GM19351 (cell line): ENCODE data around the gene RTN4RL1.
"Not testable (repeated sequence)": the region's sequence is repeated elsewhere in the genome, so short reads cannot be mapped to it uniquely, and the experiment has no call there.

ENCODE experiments used
- ATAC-seq: cut with Tn5 transposase; IDR thresholded peaks from one replicate; pipeline ENCODE4 v1.9.1; 2021; ENCODE audit warnings: mild to moderate bottlenecking, moderate library complexity; ENCODE audit not compliant: unreplicated experiment

Gene RTN4RL1

GRCh38 chr17:2027528-2028233 is 2.5 kb upstream of the RTN4RL1 start:
- no peak for ATAC-seq

DNA sequence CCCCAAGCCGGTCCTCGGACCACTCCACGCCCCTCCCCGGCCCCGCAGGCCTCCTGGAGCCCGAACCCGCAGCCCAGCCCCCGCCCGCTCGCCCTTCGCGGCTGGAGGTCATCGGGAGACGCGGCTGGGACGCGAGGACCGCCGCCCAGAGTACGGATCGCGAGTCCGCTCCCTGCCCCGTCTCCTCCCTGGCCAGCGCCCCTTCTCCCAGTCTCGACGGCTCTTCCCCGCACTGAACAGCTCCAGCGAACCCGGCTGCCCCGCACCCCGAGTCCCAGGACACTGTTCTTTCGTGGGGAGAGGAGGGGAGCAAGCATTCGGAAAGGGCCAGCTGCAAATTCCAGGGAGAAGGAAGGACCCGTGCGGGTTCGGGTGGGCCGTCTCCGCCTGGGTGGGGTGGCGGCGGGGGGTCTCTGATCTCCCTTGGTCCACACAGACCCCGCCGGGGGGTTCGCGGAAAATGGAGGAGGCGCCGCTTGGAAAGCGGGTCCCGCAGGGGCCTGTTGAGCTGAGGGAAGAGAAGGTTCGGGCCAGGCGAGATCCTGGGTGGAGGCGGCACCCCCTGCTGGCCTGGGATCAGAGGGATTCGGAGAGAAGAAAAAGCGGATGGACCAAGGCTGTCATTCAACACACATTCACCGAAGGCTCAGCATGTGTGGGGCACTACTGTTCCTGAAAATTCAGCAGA is 632 bp upstream of the RTN4RL1 start:
- no peak for ATAC-seq

- ATAC-seq = no peak
Measured at GRCh38 chr17:2024572-2025219, 438 bp downstream of the RTN4RL1 start.

- no peak for ATAC-seq
Measured at GRCh38 chr17:2023692-2024571, 1.2 kb downstream of the RTN4RL1 start.

GRCh38 chr17:2023256-2023655 is 1.9 kb downstream of the RTN4RL1 start:
- ATAC-seq = no peak

GRCh38 chr17:2022647-2023240 is 2.4 kb downstream of the RTN4RL1 start:
- ATAC-seq = no peak

GRCh38 chr17:2020721-2021120 is 4.4 kb downstream of the RTN4RL1 start:
- ATAC-seq = no peak

DNA sequence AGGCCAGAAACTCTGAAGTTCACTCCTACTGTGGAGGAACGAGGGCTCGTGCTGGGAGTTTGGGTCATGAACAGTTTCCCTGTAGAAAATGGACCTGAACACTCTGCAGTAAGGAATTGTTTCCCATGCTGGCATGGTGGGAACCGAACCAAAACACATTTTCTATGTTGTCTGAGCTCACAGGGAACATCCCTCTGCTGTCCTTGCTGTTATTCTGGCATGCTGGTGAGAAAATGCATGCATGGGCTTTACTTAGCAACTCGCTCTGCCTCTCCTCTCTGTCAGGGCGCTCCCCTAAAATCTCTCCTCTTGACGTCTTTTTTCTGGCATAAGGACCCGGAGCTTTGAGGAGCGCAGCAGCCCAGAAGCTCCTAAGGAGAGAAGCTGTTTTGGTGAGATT is 5.4 kb downstream of the RTN4RL1 start:
- ATAC-seq = no peak

GRCh38 chr17:2018716-2019510 is 6.2 kb downstream of the RTN4RL1 start:
- ATAC-seq = no peak

- ATAC-seq = no peak
Measured at GRCh38 chr17:2017274-2017941, 7.7 kb downstream of the RTN4RL1 start.

- ATAC-seq = no peak
Measured at GRCh38 chr17:2016494-2016893, 8.6 kb downstream of the RTN4RL1 start.

DNA sequence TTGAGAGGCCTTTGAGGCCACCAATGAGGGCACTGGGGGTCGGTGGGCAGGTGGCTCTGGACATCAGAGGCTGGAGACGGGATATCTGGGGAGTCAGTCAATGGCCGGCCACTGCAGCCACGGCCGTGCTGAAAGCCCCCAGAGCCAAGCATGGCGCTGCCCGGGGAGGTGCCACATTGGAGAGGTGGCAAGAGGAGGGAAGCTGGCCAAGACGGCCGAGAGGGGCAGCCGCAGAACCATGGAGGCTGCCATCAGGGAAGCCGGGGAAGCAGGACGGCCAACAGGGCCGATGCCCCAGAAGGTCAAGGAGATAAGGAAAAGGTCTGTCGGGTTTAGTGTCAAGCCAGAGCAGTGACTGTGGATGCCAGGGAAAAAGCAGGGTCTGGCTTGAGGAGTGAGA is 9.8 kb downstream of the RTN4RL1 start:
- ATAC-seq = no peak

DNA sequence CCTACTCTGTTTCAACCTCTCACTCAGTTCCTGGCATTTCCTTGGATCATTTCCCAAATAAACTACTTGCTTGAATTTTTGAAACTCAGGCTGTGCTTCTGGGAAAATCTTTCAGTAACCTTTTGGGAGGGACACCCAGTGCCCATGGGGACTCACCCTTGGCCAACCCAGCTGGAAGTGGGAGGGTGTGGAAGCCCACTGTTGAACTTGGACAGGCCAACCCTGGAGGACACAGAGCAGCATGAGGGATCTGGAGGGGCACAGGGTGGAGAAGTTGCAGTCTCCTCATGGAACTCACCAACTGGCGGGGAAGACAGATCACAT is 11.2 kb downstream of the RTN4RL1 start:
- no peak for ATAC-seq

DNA sequence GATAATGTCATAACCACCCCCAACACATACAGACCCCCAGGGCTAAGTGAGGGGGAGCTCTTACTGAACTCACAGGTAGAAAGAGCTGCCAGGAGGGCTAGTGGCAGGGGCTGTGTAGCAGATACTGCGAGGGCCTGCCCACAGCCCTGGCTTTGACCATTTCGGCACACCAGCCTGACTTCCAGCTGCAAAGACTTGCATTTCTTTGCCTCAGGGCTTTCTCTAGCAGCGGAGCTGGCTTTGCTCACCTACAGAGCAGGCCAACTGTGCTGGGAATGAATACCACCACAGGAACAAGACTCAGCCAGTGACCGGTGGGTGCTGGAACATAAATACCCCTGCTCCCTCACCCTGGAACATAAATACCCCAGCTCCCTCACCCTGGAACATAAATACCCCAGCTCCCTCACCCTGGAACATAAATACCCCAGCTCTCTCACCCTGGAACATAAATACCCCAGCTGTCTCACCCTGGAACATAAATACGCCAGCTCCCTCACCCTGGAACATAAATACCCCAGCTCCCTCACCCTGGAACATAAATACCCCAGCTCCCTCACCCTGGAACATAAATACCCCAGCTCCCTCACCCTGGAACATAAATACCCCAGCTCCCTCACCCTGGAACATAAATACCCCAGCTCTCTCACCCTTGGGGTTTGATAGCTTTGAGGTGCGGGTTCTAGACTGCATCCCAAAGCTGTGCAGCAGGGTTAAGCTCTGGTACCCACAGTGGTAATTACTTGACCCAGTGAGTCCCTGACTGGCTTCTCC is 11.7 kb downstream of the RTN4RL1 start:
- not testable (repeated sequence) for ATAC-seq

DNA sequence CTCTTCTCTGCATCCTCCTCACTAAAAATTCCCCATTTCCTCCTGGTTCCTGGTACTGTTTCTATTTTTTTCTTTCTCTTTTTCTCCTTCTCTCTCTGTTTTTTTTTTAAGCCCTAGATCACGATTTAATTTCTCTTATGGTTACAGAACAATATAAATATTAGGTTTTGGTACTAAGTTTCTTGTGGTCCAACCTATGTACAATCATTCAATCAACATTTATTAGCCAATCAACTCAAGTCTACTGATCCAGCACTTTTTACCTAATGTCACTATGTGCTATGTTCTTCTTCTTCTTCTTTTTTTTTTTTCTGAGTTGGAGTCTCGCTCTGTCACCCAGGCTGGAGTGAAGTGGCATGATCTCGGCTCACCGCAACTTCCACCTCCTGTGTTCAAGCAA is 12.6 kb downstream of the RTN4RL1 start:
- ATAC-seq = no peak

DNA sequence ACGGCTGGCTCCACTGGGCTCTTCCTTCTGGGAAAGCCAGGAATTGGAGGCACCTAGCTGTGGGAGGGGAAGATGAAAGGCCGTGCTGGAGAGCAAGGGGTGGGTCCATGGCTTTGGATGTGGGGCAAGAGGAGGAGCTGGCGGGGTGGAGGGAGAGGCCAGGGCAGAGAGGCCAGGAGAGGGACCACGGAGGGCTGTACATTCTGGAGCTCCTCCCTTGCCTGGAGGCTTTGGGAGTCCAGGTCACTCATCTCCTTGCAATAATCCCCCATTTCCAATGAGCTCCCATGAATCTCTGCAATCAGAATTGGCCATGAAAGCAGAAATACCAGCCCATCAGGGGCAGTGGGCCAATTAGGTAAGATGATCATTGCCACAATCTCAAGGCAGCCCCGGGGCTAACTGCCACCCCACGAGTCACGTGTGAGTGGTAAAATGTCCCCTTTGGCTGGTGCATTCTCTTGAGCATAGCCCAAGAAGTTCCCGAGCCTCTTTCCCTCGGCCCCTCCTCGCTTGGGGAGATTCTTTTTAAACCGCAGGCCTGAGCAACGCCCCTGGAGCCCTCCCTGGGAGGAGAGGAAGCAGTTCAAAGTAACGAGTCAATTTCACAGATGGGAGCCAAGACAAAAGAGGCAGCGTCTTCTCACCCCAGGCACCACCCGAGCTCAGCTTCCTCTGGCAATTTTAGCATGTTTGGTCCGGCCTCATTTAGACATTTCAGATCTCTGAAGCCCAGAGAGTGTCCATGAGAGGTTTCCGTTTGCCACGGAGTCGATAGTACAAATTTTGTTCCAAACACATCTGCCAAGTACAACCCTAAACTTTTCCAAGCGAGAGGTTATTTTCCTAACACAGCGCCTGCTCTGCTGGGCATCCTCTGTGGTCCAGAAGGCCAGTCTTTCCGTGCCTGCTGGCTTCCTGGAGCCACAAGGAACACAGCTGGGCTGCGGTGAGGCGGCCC is 13.4 kb downstream of the RTN4RL1 start:
- ATAC-seq = no peak

- ATAC-seq = no peak
Measured at GRCh38 chr17:2009737-2010136, 15.4 kb downstream of the RTN4RL1 start.
